ENCODE data around the gene C1QTNF6. TPM values are rescaled to one million over a fixed set of nuclear protein-coding genes. Genes with fewer than 3 reads are reported as not detected.

Gene C1QTNF6
- total RNA-seq, 1 experiment from 2014 or later: 15.2 TPM

DNA sequence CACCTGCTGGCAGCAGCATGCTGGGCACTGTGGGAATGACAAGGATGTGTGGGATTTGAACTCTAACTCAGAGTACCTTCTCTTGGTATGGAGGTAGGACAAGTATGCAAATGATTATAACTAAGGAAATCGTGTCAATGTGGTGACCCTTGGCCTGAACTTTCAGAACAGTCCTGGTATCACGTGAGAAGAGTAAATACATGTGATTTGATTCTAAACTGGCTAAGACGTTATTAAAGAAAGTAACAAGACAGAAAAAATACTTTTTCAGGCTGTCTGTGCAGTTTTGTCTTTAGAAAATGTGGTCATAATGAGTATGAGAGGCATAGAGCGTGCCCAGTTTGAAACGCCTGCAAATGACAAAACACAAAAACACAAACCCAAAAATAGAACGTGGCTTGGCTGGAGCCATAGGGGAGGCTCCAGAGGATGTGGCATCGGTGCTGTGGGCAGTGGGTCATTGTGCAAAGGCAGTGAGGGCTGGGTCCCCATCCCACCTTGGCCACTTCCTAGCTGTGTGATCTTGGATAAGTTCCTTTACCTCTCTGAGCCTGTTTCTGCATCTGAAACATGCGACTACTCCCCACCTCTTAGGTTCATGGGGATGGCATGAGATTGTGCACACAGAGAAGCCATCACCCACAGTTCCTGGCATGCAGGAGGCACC lies 19.9 kb downstream of the C1QTNF6 start:
- H3K79me2 ChIP-seq (ENCODE audit: insufficient read depth, low read length): no peaks in the 10 kb centered on the region

More for the DNA sequence above, 19.9 kb downstream of the C1QTNF6 start:
- ChIA-PET CTCF (no interaction called here), RAD21 (ENCODE audit: low non-redundant PET in 1 of 2, low total read pairs in 2 of 2, uncharacterized antibody in 2 of 2, unreplicated experiment in 2 of 2) (no interaction called here), POLR2A (no interaction called here)
- no TSS peak for BruUV-seq (replicated peaks)
- H3K4me1 ChIP-seq (ENCODE audit: control insufficient read depth in 1 of 2, insufficient read depth in 2 of 2, low read length in 2 of 2): peaks cover 0 to 21% of the 10 kb centered on the region in 2 experiments; a peak in 2 of 4 replicates
- DNase-seq (ENCODE audit: low read depth, low spot score): no peak
- intact Hi-C loops (cut with micrococcal nuclease): no loop called here
- no peak overlapping the region for H3K4me3 ChIP-seq (replicated peaks in 1 of 2; ENCODE audit: low read depth in 1 of 2, low read length in 2 of 2)
- H3K27me3 ChIP-seq (ENCODE audit: insufficient read depth, low read length): no peaks in the 10 kb centered on the region
- no peaks in the 10 kb centered on the region for H3K9me3 ChIP-seq (ENCODE audit: control insufficient read depth in 1 of 2, insufficient read depth in 1 of 2, low read depth in 1 of 2, low read length in 2 of 2)
- no peaks in the 10 kb centered on the region for H3K36me3 ChIP-seq (ENCODE audit: control insufficient read depth in 1 of 2, insufficient read depth in 2 of 2, low read length in 2 of 2)
- no peak overlapping the region for H2AFZ ChIP-seq (ENCODE audit: low read depth, low read length, poor library complexity, severe bottlenecking)
- 0 out of 2 replicates have a peak overlapping the region, but pooled peaks have one; percentile 2 for H3K9ac ChIP-seq (ENCODE audit: low read length)
- H3K27ac ChIP-seq (ENCODE audit: low read depth, low read length): no peak overlapping the region
- ATAC-seq: no peak
- no peaks in the 10 kb centered on the region for H4K20me1 ChIP-seq (ENCODE audit: insufficient read depth)
- TF ChIP-seq CBX3 (IDR thresholded peaks at IDR 0.05; ENCODE audit: low read depth) (no peak), FOSL1 (IDR thresholded peaks at IDR 0.05; ENCODE audit: low read depth) (no peak), RAD21 (IDR thresholded peaks at IDR 0.05; ENCODE audit: low read depth) (no peak), ZFX (IDR thresholded peaks at IDR 0.05) (no peak), POLR2A (IDR thresholded peaks at IDR 0.05; ENCODE audit: borderline replicate concordance, extremely low read depth, insufficient read depth, insufficient read length) (no peak), ELF1 (IDR thresholded peaks at IDR 0.05; ENCODE audit: borderline replicate concordance, low read depth) (no peak), CEBPB (IDR thresholded peaks at IDR 0.05; ENCODE audit: low read depth) (no peak), SRF (IDR thresholded peaks at IDR 0.05; ENCODE audit: low read depth) (no peak)
- TF ChIP-seq, protein P1, sequence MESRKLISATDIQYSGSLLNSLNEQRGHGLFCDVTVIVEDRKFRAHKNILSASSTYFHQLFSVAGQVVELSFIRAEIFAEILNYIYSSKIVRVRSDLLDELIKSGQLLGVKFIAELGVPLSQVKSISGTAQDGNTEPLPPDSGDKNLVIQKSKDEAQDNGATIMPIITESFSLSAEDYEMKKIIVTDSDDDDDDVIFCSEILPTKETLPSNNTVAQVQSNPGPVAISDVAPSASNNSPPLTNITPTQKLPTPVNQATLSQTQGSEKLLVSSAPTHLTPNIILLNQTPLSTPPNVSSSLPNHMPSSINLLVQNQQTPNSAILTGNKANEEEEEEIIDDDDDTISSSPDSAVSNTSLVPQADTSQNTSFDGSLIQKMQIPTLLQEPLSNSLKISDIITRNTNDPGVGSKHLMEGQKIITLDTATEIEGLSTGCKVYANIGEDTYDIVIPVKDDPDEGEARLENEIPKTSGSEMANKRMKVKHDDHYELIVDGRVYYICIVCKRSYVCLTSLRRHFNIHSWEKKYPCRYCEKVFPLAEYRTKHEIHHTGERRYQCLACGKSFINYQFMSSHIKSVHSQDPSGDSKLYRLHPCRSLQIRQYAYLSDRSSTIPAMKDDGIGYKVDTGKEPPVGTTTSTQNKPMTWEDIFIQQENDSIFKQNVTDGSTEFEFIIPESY (IDR thresholded peaks at IDR 0.05; ENCODE audit: extremely low read depth, insufficient replicate concordance, low read length): no peak
- TF ChIP-seq, protein P2, sequence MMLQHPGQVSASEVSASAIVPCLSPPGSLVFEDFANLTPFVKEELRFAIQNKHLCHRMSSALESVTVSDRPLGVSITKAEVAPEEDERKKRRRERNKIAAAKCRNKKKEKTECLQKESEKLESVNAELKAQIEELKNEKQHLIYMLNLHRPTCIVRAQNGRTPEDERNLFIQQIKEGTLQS (IDR thresholded peaks at IDR 0.05): no peak
- H3K9me2 ChIP-seq (ENCODE audit: insufficient read depth): no peaks in the 10 kb centered on the region
- H3K4me2 ChIP-seq (ENCODE audit: low read length): no peak overlapping the region

Measured in HCT116 (cell line).